Measurements from ENCODE around the gene TMEM219. TPM values are rescaled to one million over a fixed set of nuclear protein-coding genes. Genes with fewer than 3 reads are reported as not detected.

The TMEM219 gene
- total RNA-seq, 3 donors from 2014 or later, result 111 to 135 (median 128) TPM

DNA sequence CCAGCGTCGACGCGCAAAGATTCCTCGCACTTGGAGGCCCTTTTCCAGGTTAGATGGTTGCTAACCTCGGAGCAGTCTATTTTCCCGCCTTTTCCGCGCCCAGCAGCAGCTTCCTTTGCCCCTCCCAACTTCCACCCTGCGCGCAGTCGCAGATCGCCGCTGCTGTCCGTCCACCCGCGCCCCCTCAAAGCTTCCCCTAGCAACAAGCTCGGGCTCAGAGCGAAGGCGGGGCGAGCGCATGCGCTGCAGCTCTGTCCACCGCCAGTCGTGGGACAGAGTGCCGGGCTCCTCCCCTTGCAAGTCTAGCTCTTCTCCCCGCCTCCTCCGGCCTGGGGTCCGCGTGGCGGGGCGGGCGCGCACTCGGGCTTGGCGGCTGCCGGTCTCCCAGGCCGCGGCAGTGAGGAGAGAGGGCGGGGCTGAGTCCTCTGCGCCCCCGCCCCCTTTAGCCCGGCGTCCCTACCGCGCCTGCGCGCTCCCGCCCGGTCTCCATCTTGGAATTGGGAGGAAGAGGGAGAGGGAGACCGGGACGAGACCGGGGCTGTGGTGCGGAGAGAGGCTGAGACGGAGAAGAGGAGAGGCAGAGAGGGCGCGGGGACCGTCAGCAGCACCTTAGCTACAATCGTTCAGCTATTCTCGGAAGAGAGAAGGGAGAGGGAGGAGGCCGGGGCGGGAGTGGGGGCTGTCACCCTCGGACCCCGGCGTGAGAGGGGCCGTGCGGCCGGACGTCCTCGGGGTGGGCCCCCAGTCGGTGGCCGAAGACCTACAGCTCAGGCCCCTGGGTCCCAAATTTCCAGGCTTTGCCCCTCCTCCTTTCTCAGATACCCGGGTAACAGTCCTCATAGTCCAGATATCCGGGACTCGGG, 11.7 kb downstream of the TMEM219 start, which contains the start of gene TAOK2:
TAOK2 (plus strand) TSS at position 485 of the 863 bp plus-strand sequence. CDS start 3,905 bp downstream, outside the sequence.
- H3K36me3 ChIP-seq, result no peaks in the 10 kb centered on the region
- intact Hi-C loops (cut with DNase I; ENCODE audit: low total_unique reads), result no loop called here
- no peaks in the 10 kb centered on the region for H3K9me3 ChIP-seq
- H3K27me3 ChIP-seq, result no peaks in the 10 kb centered on the region
- H3K27ac ChIP-seq, result peak within 1 kb of the TSS; percentile 90 to 94
- DNase-seq (ENCODE audit: low spot score in 2 of 2), result peak; percentile 96 to 98
- H3K4me3 ChIP-seq, result peak within 1 kb of the TSS; percentile 84 to 98 (median 97)
- H3K4me1 ChIP-seq, result peaks cover 7 to 16% of the 10 kb centered on the region in 2 donors
- peak; percentile 65 for TF ChIP-seq POLR2A (IDR thresholded peaks at IDR 0.05)
- peak; percentile 54 to 85 (median 67) for TF ChIP-seq POLR2AphosphoS5 (IDR thresholded peaks at IDR 0.05)
- TF ChIP-seq, protein P1, sequence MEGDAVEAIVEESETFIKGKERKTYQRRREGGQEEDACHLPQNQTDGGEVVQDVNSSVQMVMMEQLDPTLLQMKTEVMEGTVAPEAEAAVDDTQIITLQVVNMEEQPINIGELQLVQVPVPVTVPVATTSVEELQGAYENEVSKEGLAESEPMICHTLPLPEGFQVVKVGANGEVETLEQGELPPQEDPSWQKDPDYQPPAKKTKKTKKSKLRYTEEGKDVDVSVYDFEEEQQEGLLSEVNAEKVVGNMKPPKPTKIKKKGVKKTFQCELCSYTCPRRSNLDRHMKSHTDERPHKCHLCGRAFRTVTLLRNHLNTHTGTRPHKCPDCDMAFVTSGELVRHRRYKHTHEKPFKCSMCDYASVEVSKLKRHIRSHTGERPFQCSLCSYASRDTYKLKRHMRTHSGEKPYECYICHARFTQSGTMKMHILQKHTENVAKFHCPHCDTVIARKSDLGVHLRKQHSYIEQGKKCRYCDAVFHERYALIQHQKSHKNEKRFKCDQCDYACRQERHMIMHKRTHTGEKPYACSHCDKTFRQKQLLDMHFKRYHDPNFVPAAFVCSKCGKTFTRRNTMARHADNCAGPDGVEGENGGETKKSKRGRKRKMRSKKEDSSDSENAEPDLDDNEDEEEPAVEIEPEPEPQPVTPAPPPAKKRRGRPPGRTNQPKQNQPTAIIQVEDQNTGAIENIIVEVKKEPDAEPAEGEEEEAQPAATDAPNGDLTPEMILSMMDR (IDR thresholded peaks at IDR 0.05), result no peak

DNA sequence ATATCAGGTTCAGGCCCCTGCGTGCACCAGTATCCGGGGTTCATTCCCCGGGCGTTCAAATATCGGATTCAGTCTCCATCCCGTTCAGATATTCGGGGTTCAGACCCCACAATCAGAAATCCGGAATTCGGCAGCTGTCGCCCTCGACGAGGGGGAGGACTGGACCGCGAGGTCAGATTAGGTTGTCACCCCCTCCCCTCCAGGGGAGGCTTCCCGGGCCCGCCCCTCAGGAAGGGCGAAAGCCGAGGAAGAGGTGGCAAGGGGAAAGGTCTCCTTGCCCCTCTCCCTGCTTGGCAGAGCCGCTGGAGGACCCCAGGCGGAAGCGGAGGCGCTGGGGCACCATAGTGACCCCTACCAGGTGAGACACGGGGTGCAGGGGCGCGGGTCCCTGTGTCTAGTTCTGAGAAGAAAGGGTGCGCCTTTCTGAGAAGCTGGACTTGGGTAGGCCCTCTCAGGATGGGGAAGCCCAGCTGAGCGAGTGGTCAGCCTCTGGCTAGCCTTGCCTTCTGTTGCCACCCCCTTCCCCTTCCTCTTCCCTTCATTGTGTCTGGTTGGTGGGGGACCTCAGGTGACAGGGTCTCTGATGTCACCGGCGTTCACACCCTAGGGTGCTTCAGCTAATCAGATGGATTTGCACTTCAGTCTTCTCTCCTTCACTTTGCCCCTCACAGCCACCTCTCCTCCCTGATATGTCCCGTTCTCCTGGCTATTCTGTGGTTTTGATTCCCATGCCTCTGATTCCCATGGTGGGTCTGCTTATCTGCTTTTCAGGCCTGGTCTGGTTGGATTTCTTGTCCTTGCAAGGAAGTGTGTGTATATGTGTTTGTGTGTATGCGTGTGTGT, 12.6 kb downstream of the TMEM219 start:
- TF ChIP-seq, protein P1 (IDR thresholded peaks at IDR 0.05), result no peak
- TF ChIP-seq POLR2A (IDR thresholded peaks at IDR 0.05), result peak; percentile 13
- no peak for TF ChIP-seq POLR2AphosphoS5 (IDR thresholded peaks at IDR 0.05)
- Histone ChIP-seq H3K4me1 (peaks cover 7 to 16% of the 10 kb centered on the region in 2 donors), H3K27ac (peak overlapping the region; percentile 90 to 94), H3K36me3 (no peaks in the 10 kb centered on the region), H3K4me3 (peak overlapping the region; percentile 84 to 98 (median 97)), H3K27me3 (no peaks in the 10 kb centered on the region), H3K9me3 (no peaks in the 10 kb centered on the region)
- DNase-seq (ENCODE audit: low spot score in 2 of 2), result no peak
- intact Hi-C loops (cut with DNase I; ENCODE audit: low total_unique reads), result no loop called here

DNA sequence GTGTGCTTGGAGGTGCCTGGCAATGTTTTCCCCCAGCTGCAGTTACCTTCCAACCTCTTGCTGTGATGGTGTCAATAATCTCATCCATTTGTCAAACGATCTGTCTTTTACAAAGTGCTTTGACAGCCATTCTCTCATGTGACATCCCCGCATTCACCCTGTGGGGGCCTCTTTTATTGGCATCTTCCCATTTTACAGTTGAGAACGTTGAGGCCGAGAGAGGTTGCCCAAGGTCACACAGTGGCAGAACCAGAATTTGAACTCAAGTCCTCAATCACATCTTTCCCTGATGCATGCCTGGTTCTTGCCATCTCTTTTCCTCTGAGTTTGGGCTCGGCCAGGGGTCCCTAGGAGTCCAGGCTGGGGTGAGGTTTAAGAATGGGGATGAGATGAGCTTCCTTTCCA, 13.3 kb downstream of the TMEM219 start:
- H3K27me3 ChIP-seq, result no peaks in the 10 kb centered on the region
- peak overlapping the region; percentile 84 to 98 (median 97) for H3K4me3 ChIP-seq
- no peaks in the 10 kb centered on the region for H3K36me3 ChIP-seq
- peak overlapping the region; percentile 90 to 94 for H3K27ac ChIP-seq
- H3K4me1 ChIP-seq, result peaks cover 7 to 16% of the 10 kb centered on the region in 2 donors
- H3K9me3 ChIP-seq, result no peaks in the 10 kb centered on the region
- DNase-seq (ENCODE audit: low spot score in 2 of 2), result no peak
- intact Hi-C loops (cut with DNase I; ENCODE audit: low total_unique reads), result no loop called here
- no peak for TF ChIP-seq POLR2A (IDR thresholded peaks at IDR 0.05)
- TF ChIP-seq, protein P1 (IDR thresholded peaks at IDR 0.05), result no peak
- no peak for TF ChIP-seq POLR2AphosphoS5 (IDR thresholded peaks at IDR 0.05)

DNA sequence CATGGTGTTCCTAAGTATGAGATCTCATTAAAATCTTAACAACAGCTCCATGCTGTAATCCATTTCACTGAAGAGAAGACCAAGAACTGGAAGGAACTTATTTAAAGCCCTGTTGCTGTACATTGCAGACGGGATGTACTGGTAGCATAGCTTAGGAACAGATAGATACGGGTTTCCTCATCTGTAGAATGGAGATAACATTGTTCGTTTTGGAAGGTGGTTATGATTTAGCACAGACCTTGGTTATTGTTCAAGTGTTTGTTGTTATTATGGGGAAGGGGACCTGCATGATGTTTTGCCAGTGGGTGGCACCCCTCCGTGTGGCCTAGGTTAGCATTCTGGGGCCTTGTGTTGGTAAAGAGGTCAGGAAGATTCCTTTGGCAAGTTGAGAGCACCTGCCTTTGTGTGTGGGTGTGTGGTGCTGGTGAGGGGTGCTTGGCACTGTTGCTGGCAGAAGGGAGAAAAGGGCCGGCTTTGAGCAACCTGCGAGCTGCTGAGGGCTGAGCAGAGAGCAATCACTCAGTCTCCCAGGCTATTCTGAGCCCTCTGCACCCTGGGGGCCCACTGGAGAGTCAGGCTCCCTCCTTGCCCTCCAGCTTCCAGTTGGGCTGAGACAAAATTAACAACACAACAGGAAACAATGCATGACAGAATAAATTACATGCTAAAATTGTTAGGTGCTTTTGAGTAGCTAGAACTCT, 14.1 kb downstream of the TMEM219 start:
- peak overlapping the region; percentile 84 to 98 (median 97) for H3K4me3 ChIP-seq
- TF ChIP-seq, protein P1 (IDR thresholded peaks at IDR 0.05), result no peak
- TF ChIP-seq POLR2AphosphoS5 (IDR thresholded peaks at IDR 0.05) (no peak), POLR2A (IDR thresholded peaks at IDR 0.05) (no peak)
- H3K9me3 ChIP-seq, result no peaks in the 10 kb centered on the region
- H3K36me3 ChIP-seq, result peaks cover 6% of the 10 kb centered on the region
- intact Hi-C loops (cut with DNase I; ENCODE audit: low total_unique reads), result no loop called here
- no peaks in the 10 kb centered on the region for H3K27me3 ChIP-seq
- DNase-seq (ENCODE audit: low spot score in 2 of 2), result no peak
- peak overlapping the region; percentile 90 to 94 for H3K27ac ChIP-seq
- H3K4me1 ChIP-seq, result peaks cover 7 to 16% of the 10 kb centered on the region in 2 donors

Data from breast epithelium (tissue), 4 donors.